ENCODE data around the gene CPT1A.
"Not testable (repeated sequence)": the region's sequence is repeated elsewhere in the genome, so short reads cannot be mapped to it uniquely, and the experiment has no call there.

Gene CPT1A

GRCh38 chr11:68841718-68842426 lies at the start of gene CPT1A:
TSS of gene CPT1A (minus strand) at chr11:68841916. CDS start at chr11:68815474, 26,442 bp downstream.
- in situ Hi-C loops (cut with HindIII; ENCODE audit: low sequenced_read_pairs): no loop called here

DNA sequence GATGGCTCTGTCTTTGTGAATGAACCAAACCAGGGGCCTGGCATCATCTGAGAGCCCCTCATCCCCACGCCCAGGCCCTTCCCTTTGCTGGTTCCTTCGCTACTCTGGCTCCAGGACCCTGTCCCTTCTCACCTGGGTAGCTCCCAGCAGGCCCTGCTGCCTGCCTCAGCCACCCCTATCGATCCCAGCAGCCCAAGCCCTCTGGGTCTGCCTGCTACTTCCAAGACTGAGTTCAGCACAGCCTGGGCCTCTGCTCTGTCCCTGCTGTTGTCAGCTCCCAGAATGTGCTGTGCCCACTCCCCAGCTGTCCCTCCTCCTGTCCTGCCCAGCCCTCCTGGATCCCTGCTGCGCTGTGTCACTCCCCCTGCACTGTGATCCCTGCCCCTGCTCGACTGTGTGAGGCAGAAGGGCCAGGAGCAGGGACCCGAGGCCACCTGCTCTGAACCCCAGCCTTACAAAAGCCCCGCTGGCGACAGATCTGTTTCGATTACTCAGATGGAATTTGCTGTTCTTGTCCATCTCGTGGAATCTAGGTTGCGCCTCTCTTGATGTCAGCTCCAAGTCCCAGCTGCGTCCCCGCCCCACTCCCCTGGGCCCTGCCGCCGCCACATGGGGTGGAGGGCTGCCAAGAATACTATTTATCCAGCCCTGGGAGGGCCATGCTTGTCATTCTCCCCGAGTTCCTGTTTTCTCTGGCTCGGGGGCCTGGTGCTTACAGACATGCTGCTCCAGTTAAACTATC lies 48.9 kb upstream of the CPT1A start:
- in situ Hi-C loops (cut with HindIII; ENCODE audit: low sequenced_read_pairs): no loop called here

DNA sequence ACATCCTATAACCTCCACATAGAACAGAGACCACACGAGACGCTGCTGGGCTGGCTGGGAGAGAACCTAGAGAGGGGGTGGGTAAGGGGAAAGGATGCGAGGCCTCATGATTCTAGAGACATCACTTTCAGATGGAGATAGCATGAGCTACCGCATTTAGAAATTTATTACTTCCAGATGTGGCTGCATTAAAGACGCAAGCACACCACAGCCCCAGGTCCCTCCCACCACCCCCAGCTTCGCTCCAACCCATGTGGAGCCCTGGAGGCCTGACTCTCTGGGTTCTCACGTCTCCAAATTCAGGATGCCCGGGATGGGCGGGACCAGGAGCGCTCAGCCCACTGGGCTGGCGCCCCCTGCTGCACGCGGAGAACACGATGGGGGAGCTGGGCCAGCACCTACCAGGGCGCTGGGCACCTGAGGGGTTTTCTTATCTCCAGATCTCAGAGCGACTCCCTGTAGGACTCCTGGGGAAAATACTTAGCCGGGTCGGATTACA lies 48.3 kb upstream of the CPT1A start:
- in situ Hi-C loops (cut with HindIII; ENCODE audit: low sequenced_read_pairs): no loop called here

GRCh38 chr11:68884827-68885226 lies 43.1 kb upstream of the CPT1A start:
- in situ Hi-C loops (cut with HindIII; ENCODE audit: low sequenced_read_pairs): not testable (repeated sequence)

DNA sequence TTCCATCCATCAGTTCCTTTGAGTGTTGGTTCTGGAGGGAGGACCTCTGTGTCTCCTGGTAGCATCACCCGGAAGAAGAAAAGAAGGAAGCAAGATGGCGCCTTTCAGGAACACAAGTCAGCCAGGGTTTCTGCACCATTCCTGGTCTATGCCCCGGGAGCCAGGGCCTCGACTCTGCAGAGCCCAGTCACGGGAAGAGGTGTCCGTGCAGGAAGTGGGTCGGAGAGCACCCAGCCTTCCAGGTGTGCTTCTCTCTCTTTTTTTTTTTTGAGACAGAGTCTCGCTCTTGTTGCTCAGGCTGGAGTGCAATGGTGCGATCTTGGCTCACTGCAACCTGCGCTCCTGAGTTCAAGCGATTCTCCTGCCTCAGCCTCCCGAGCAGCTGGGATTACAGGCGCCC lies 40.7 kb upstream of the CPT1A start:
- in situ Hi-C loops (cut with HindIII; ENCODE audit: low sequenced_read_pairs): no loop called here

DNA sequence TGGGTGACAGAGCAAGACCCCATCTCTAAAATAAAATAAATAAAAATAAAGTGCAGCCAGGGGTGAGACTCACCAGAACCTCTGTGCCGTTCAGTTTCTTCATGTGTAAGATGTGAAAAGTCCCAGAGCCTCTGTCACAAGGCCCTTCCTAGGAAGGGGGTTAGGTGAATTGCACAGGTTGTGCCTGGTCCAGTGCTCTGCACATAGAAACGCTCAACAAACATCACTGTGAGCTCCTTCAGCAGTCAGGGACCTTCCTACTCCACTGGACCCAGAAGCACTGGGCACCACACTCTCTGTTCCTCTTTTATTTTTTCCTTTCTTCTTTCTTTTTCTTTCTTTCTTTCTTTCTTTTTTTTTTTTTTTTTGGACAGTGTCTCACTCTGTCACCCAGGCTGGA lies 39.6 kb upstream of the CPT1A start:
- in situ Hi-C loops (cut with HindIII; ENCODE audit: low sequenced_read_pairs): no loop called here

GRCh38 chr11:68880851-68881250 lies 39.1 kb upstream of the CPT1A start:
- in situ Hi-C loops (cut with HindIII; ENCODE audit: low sequenced_read_pairs): no loop called here

DNA sequence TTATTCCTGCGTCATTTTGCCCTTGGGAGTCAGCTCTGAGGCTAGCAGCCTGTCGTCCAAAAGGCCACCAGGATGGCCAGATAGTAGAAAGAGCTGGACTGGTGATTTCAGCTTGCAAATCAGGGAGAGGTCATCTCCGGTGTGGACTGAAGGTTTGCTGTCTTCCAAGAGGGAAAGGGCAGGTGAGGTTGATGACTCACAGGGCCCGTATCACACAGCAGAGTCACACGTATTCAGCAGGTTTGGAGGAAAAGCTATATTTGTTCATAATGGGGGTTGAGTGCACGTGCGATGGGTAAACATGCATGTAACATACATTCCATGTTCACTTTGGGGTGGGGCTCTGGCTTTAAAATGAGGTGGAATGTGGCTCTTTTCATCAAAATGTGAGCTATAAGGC lies 36.3 kb upstream of the CPT1A start:
- in situ Hi-C loops (cut with HindIII; ENCODE audit: low sequenced_read_pairs): no loop called here

DNA sequence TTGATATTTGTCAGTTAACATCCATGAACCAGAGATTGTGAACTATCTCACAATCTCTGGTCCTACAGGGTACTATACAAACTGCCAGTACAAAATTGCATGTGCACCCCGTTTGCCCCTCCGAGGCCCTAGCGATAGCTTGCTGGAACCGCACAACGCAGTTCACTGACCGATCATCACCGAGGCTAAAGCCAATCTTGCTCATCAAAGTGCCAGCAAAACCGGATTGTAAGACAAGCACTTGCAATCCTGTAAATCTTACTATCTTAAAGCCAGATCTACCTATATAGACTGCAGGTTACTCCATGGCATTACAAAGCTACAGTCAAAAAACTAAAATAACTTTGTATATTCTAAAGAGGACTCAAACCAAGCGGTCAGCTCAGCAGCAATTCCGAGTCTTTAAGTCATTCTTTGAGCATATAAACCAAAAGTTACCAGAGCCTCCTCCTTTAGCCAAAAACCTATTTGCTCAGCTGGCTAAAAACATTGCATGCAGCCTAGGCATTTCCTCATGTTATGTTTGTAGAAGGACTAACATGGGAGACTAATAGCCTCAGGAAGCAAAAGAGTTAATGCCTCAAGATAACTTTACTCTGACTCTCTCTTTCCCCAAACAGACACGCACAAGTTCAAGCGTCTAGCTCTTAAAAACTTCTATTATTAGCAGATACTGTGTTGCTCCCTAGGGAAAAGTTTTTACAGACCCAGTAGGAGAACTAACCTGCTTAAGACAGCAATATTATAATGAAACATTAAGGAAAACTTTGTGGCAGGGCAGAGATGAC lies 30.7 kb upstream of the CPT1A start:
- in situ Hi-C loops (cut with HindIII; ENCODE audit: low sequenced_read_pairs): no loop called here

DNA sequence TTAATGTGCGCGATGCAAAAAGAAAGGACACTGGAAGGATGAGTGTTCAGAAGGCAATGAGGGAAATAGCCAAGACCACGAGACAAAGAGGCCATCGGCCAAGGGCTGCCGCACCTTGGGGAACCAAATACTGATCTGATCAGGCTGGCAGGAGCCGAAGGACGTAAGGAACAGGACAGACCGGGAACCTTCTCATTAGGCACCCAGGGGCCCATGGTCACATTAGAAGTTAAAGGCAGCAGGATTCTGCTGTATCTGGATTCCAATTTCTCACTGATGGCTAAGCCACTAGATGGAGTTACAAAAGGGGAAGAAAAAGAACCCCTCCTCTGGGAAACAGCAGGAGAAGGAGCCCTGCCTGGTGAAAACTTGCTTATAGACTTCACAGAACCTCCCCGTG lies 28.8 kb upstream of the CPT1A start:
- in situ Hi-C loops (cut with HindIII; ENCODE audit: low sequenced_read_pairs): no loop called here

DNA sequence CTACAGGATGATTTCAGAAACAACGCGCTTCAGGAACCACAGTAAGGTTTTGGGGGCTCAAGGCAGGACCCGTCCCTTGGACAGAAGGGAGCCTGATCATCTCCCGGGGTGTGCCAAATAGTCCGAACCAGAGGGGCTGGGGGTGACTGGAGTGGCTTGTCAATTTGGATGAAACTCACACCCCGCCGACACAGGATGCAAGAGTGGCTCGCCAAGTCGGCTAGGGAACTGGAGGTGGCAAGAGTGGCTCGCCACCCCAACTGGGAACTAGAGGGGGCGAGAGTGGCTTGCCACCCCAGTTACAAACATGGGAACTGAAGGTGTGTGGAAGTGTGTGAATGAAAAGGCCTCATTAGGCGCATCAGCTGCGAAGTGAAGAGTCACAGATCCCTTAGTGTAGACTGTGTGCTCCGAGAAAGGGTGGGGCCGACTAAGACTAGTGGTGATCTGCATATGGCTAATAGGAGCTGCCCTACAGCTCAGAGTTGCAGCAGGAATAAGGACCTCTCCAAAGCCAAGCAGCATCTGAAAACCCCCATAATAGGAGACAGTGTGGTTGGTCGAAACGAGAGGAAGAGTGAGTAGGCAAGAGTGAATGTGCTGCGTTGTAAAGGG lies 26.6 kb upstream of the CPT1A start:
- in situ Hi-C loops (cut with HindIII; ENCODE audit: low sequenced_read_pairs): no loop called here

- in situ Hi-C loops (cut with HindIII; ENCODE audit: low sequenced_read_pairs): no loop called here
Observed at GRCh38 chr11:68867066-68867465, 25.4 kb upstream of the CPT1A start.

GRCh38 chr11:68865241-68865640 lies 23.5 kb upstream of the CPT1A start:
- in situ Hi-C loops (cut with HindIII; ENCODE audit: low sequenced_read_pairs): no loop called here

- in situ Hi-C loops (cut with HindIII; ENCODE audit: low sequenced_read_pairs): no loop called here
Observed at GRCh38 chr11:68863553-68864265, 22.0 kb upstream of the CPT1A start.

DNA sequence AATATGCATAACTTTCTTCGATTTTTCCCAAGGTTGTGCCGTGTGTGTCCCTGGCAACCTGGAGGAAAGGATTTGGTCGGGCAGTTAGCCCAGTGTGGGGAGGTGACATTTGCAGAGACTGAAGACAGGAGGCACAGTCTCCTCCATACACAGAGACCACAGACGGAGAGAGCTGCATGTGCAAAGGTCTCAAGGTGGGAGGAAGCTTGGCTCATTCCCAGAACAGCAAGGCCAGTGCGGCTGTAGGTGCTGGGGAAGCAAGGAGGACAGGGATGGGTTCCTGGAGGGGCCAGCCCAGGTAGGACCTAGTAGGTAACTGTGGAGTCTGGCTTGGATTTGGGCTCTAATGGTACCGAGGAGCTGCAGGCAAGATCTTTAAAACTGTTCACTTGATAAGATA lies 20.7 kb upstream of the CPT1A start:
- in situ Hi-C loops (cut with HindIII; ENCODE audit: low sequenced_read_pairs): no loop called here

DNA sequence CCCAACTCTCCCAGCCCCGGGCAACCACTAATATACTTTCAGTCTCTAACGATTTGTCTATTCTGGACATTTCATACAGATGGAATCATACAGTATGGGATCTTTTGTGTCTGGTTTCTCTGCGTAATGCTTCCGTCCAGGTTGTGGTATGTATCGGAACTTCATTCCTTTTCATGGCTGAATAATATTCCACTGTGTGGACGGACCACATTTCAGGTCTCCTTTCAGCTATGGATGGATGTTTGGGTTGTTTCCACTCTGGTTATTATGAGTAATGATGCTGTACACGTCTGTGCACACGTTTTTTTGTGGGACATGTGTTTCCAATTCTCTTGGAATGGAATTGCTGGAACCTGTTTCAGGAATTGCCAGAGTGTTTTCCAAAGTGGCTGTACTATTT lies 17.4 kb upstream of the CPT1A start:
- in situ Hi-C loops (cut with HindIII; ENCODE audit: low sequenced_read_pairs): no loop called here

DNA sequence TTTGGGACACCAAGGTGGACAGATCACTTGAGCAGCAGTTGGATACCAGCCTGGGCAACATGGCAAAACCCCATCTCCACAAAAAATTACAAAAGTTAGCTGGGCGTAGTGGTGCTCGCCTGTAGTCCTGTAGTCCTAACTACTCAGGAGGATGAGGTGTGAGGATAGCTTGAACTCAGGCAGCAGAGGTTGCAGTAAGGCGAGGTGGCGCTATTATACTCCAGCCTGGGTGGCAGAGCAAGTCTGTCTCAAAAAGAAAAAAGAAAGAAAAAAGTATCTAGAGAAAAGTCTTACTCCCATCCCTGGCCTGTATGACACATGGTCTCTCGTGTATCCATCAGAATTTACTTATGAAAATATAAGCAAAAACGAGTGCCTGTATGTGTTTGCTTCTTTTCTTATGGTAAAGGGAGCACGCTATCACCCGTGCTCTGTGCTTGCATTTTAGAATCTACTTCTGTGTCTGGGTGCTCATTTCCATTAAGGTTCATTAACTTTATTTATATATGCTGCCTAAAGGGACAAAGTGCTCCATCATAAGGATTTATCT lies 15.4 kb upstream of the CPT1A start:
- in situ Hi-C loops (cut with HindIII; ENCODE audit: low sequenced_read_pairs): no loop called here

- in situ Hi-C loops (cut with HindIII; ENCODE audit: low sequenced_read_pairs): not testable (repeated sequence)
Observed at GRCh38 chr11:68856425-68857030, 14.8 kb upstream of the CPT1A start.

GRCh38 chr11:68855205-68855981 lies 13.7 kb upstream of the CPT1A start:
- in situ Hi-C loops (cut with HindIII; ENCODE audit: low sequenced_read_pairs): no loop called here
